BJ (cell line): ENCODE results near the gene FAM107B. TPM values are rescaled to one million over a fixed set of nuclear protein-coding genes. Genes with fewer than 3 reads are reported as not detected.

ENCODE experiments used
- CTCF ChIA-PET: fragments of 350-600 bp; formaldehyde crosslinking; extraction: SDS; loops from one replicate; lab custom pipeline; 2021; ENCODE audit warnings: antibody characterized with exemption, inconsistent platforms; lab: Yijun Ruan, JAX
- POLR2A ChIA-PET: fragments of 300-600 bp; sonication (Branson Sonifier 250); formaldehyde crosslinking; extraction: SDS; loops from one replicate; lab custom pipeline; 2021; ENCODE audit warnings: antibody characterized with exemption; lab: Charles Lee
- DNase-seq: peaks from one replicate; pipeline ENCODE4 v3.0.0-alpha.2; 2011; ENCODE audit warnings: low read depth
- H3K27me3 ChIP-seq: 2 replicates; pipeline ENCODE4 v1.6.0; 2011; ENCODE audit warnings: low read length; ENCODE audit not compliant: control insufficient read depth, insufficient read depth
- H3K36me3 ChIP-seq: 2 replicates; pipeline ENCODE4 v1.5.1; 2011; ENCODE audit warnings: low read length; ENCODE audit not compliant: control insufficient read depth, insufficient read depth
- H3K4me3 ChIP-seq: 2 replicates; pipeline ENCODE4 v1.5.1; 2011; ENCODE audit warnings: low read depth, mild to moderate bottlenecking, control low read depth, low read length
- CTCF ChIP-seq: IDR thresholded peaks from 2 replicates; pipeline ENCODE4 v1.5.1; 2011; ENCODE audit warnings: low read depth, mild to moderate bottlenecking, control low read depth, inconsistent platforms, low read length, moderate library complexity; ENCODE audit not compliant: insufficient read depth
- polyA plus RNA-seq: library from polyadenylated mRNA; depleted of rRNA; stranded (reverse); fragments of >200 nt; gene quantifications from 2 replicates; pipeline ENCODE4 v1.2.3, GENCODE V29; 2011

The FAM107B gene
- polyA plus RNA-seq, 1 experiment: 11.3 TPM

DNA sequence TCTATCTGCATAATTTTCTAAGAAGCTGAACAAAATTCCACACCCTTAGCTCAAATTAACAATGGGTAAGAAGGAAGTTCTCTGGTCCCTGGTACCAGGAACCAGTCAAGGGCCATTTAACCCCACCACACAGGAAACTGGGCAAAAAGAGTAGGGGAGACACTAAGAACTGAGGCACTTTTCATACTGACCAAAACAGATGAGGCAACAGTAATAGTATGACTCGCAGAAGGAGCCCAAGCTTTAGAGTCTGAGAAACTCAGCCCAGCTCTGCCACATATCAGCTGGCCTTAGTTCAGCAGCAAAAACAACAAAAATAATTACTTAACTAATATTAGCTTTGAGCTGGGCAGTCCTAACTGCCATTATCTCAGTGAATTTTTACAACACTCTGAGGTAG lies 221.2 kb downstream of the FAM107B start:
- no peaks in the 10 kb centered on the region; the same call in 1 of the 2 replicates for H3K36me3 ChIP-seq
- TF ChIP-seq CTCF: no peak
- H3K4me3 ChIP-seq: no peak overlapping the region
- ChIA-PET CTCF (interaction anchor here (1.6 to 1.8 kb wide), 2 partner anchors 9 to 14 kb away, joined by 5 to 6 read pairs; no protein-coding TSS in a partner anchor), POLR2A (no interaction called here)
- DNase-seq: no peak
- no peaks in the 10 kb centered on the region for H3K27me3 ChIP-seq

- Histone ChIP-seq H3K27me3 (no peaks in the 10 kb centered on the region), H3K36me3 (no peaks in the 10 kb centered on the region), H3K4me3 (no peak overlapping the region)
- CTCF ChIA-PET: interaction anchor here (0.6 to 3.2 kb wide), 3 partner anchors 15 to 814 kb away, joined by 3 to 9 read pairs (median 5); no protein-coding TSS in a partner anchor
- no peak for DNase-seq
- no peak for TF ChIP-seq CTCF
- POLR2A ChIA-PET: interaction anchor here (0.7 kb wide), 1 partner anchor 235 kb away, joined by 8 read pairs; no protein-coding TSS in a partner anchor
These were observed 222.7 kb downstream of the FAM107B start for GRCh38 chr10:14552015-14552414.

- no peaks in the 10 kb centered on the region for H3K27me3 ChIP-seq
- DNase-seq: no peak
- no peak overlapping the region for H3K4me3 ChIP-seq
- POLR2A ChIA-PET: no interaction called here
- no peaks in the 10 kb centered on the region for H3K36me3 ChIP-seq
- CTCF ChIA-PET: interaction anchor here (0.9 to 3.2 kb wide), 4 partner anchors 8 to 39 kb away, joined by 3 to 9 read pairs (median 3); no protein-coding TSS in a partner anchor
- no peak for TF ChIP-seq CTCF
These were observed 224.2 kb downstream of the FAM107B start for GRCh38 chr10:14550471-14550981.

DNA sequence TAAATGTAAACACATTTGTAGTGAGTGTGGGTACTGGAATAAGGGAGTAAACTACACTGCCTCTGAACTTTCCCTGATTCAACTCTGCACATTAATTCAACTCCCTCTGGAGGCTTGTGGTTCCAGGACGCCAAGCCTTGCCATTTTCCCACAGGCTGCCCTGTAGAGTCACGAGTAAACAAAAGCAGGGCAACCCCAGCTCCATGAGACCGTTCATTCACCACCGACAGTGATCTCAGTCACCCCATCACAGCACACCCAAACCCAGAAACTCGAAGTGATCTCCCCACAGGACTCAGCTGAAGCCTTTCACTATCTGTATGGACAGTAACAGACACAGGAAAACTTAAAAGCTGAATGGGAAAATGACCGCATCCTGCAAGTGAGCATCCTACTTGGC lies 225.2 kb downstream of the FAM107B start:
- ChIA-PET CTCF (interaction anchor here (0.5 to 3.2 kb wide), 3 partner anchors 12 to 265 kb away, joined by 3 to 9 read pairs (median 5); no protein-coding TSS in a partner anchor), POLR2A (no interaction called here)

DNA sequence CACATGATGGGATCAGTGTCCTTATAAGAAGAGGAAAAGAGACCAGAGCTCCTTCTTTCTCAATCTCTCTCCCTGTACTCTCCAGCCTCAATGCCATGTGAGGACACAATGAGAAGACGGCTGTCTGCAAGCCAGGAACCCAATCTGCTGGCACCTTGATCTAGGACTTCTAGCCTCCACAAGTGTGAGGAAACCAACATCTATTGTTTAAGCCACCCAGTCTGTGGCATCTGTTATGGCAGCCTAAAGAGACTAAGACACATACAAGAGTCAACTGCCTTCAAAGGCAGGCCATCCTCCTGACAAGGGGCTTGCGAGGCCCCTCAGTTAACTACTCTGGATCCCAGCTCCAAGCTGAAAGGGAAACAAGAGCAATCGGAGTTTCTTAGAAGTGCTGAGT lies 225.7 kb downstream of the FAM107B start:
- Histone ChIP-seq H3K4me3 (no peak overlapping the region), H3K27me3 (no peaks in the 10 kb centered on the region), H3K36me3 (no peaks in the 10 kb centered on the region)
- DNase-seq: no peak
- ChIA-PET POLR2A (no interaction called here), CTCF (no interaction called here)
- TF ChIP-seq CTCF: no peak

More for the DNA sequence above, 225.2 kb downstream of the FAM107B start:
- Histone ChIP-seq H3K4me3 (no peak overlapping the region), H3K27me3 (no peaks in the 10 kb centered on the region), H3K36me3 (no peaks in the 10 kb centered on the region)
- TF ChIP-seq CTCF: no peak
- no peak for DNase-seq
